Pancreas (tissue), 10 donors: Measurements from ENCODE around the gene SLC49A4. TPM values are rescaled to one million over a fixed set of nuclear protein-coding genes. Genes with fewer than 3 reads are reported as not detected.

Experiments used
- ATAC-seq, 4 donors: fragments of 200-7000 bp; cut with Tn5 transposase; one replicate each; pipeline versions ENCODE4 v1.8.0 to v1.9.1; 2020; ENCODE audit warnings: mild to moderate bottlenecking in 4 of 4, moderate library complexity in 4 of 4
- DNase-seq, 6 donors: peaks; one replicate each; pipeline ENCODE4 v3.0.0-alpha.2; 2020
- FAIRE-seq: peaks from 2 replicates; lab custom pipeline; 2012; peaks lifted over from hg19 to GRCh38; lab: Jason Lieb, UNC
- H3K27ac ChIP-seq, 4 donors: fragments of 200-600 bp; sonication (generic); 1 replicate in 3 of 4; 2 replicates in 1 of 4; pipeline versions ENCODE4 v1.5.0 to v1.8.0; 2020
- H3K27me3 ChIP-seq, 4 donors: fragments of 200-600 bp; one replicate each; pipeline ENCODE4 v1.8.0; 2021
- H3K36me3 ChIP-seq, 3 donors: fragments of 200-600 bp; sonication (generic) in 1 of 3; one replicate each; pipeline versions ENCODE4 v1.5.0 to v1.8.0; 2020 to 2021
- H3K4me1 ChIP-seq, 3 donors: fragments of 200-600 bp; one replicate each; pipeline ENCODE4 v1.8.0; 2021
- H3K4me3 ChIP-seq, 4 donors: fragments of 200-600 bp; sonication (generic) in 2 of 4; one replicate each; pipeline versions ENCODE4 v1.5.0 to v1.8.0; 2020 to 2021
- H3K9me3 ChIP-seq, 4 donors: fragments of 200-600 bp; one replicate each; pipeline ENCODE4 v1.8.0; 2021
- CTCF ChIP-seq, 4 donors: fragments of 200-600 bp; sonication (generic) in 3 of 4; IDR thresholded peaks; one replicate each; pipeline versions ENCODE4 v1.5.0 to v1.8.0; 2021; ENCODE audit warnings: antibody characterized with exemption in 4 of 4
- WGBS, 2 donors: extraction: QIAGEN DNeasy Blood & Tissue Kit; methylation state at CpG; one replicate each; pipeline ENCODE4 v1.1.7; 2013; 5-methylcytosine and 5-hydroxymethylcytosine counted together
- intact Hi-C, 3 donors: fragments of 100-400 bp; cut with DNase I; formaldehyde crosslinking; loops; one replicate each; pipeline versions ENCODE4 v1.11.1 to v1.14.2; 2022
- polyA plus RNA-seq, 2 donors: library from polyadenylated mRNA; stranded (reverse); fragments of 200-250 nt; gene quantifications; one replicate each; pipeline ENCODE4 v1.2.3, GENCODE V29; 2013
- total RNA-seq, 6 donors: library from RNA; stranded (reverse); fragmentation: NEBNext Ultra II Directional in 4 of 6; extraction: Animal tissue kit (Norgen Biotek cat#: 25700) in 4 of 6; gene quantifications; one replicate each; pipeline versions ENCODE4 v1.2.1 to v1.2.4, GENCODE V29; 2021 to 2023
- donor health status: healthy with polysubstance abuse.
- donor health status: DM: no; HTN: no; CAD: no; lungs with moderate emphysema.
- donor health status: DM: no; HTN: no; CAD: no.
- donor health status: control.
- donor health status: control.
- donor health status: Bipolar disorder and iron deficiency.
- donor health status: DM: yes; HTN: yes; CAD: no.
- donor health status: DM: no; HTN: no; CAD: no.
- donor health status: DM: no; HTN: no; CAD: no.
- donor health status: DM: yes; HTN: yes; CAD: no.

Gene SLC49A4
- total and polyA plus RNA-seq, 8 donors = 3.4 to 13.7 (median 10.9) TPM

- intact Hi-C loops = no loop called here
- Histone ChIP-seq H3K27ac (no peak overlapping the region), H3K9me3 (no peaks in the 10 kb centered on the region), H3K4me3 (no peak overlapping the region), H3K36me3 (no peaks in the 10 kb centered on the region), H3K4me1 (no peaks in the 10 kb centered on the region), H3K27me3 (no peaks in the 10 kb centered on the region)
- DNase-seq (no peak), ATAC-seq (no peak), FAIRE-seq (no peak)
- WGBS, 2 donors = 96 to 97% methylated on average over 2 of the region's 2 CpGs
- TF ChIP-seq CTCF (IDR thresholded peaks at IDR 0.05) = no peak
Observed at GRCh38 chr3:122882361-122882947, 87.6 kb downstream of the SLC49A4 start.

- intact Hi-C loops = no loop called here
Observed at GRCh38 chr3:122886251-122886650, 91.4 kb downstream of the SLC49A4 start.

GRCh38 chr3:122886946-122887345 lies 92.1 kb downstream of the SLC49A4 start:
- DNase-seq (peak in 1 of 6 donors; percentile 21), ATAC-seq (peak in 2 of 4 donors; percentile 30 to 59), FAIRE-seq (no peak)
- TF ChIP-seq CTCF (IDR thresholded peaks at IDR 0.05) = no peak
- Histone ChIP-seq H3K36me3 (no peaks in the 10 kb centered on the region), H3K27ac (no peak overlapping the region), H3K9me3 (no peaks in the 10 kb centered on the region), H3K27me3 (no peaks in the 10 kb centered on the region), H3K4me1 (no peaks in the 10 kb centered on the region), H3K4me3 (no peak overlapping the region)
- intact Hi-C loops = no loop called here
- 91 to 92% methylated on average over 4 of the region's 4 CpGs for WGBS, 2 donors

More at GRCh38 chr3:122886251-122886650, 91.4 kb downstream of the SLC49A4 start:
- Histone ChIP-seq H3K4me3 (no peak overlapping the region), H3K27ac (no peak overlapping the region), H3K9me3 (no peaks in the 10 kb centered on the region), H3K36me3 (no peaks in the 10 kb centered on the region), H3K27me3 (no peaks in the 10 kb centered on the region), H3K4me1 (no peaks in the 10 kb centered on the region)
- ATAC-seq = no peak
- WGBS, 2 donors = 93% methylated on average over 4 of the region's 4 CpGs
- DNase-seq = no peak
- no peak for FAIRE-seq
- no peak for TF ChIP-seq CTCF (IDR thresholded peaks at IDR 0.05)

- no peak for TF ChIP-seq CTCF (IDR thresholded peaks at IDR 0.05)
- Histone ChIP-seq H3K27ac (no peak overlapping the region), H3K36me3 (no peaks in the 10 kb centered on the region), H3K27me3 (no peaks in the 10 kb centered on the region), H3K4me3 (no peak overlapping the region), H3K4me1 (no peaks in the 10 kb centered on the region), H3K9me3 (no peaks in the 10 kb centered on the region)
- ATAC-seq = peak in 3 of 4 donors; percentile 52 to 84 (median 82)
- intact Hi-C loops = no loop called here
- DNase-seq = peak in 1 of 6 donors; percentile 42
- no peak for FAIRE-seq
- WGBS, 2 donors = 65 to 71% methylated on average over 6 of the region's 6 CpGs
Observed at GRCh38 chr3:122890077-122890719, 95.3 kb downstream of the SLC49A4 start.

- intact Hi-C loops = no loop called here
- no peaks in the 10 kb centered on the region for H3K36me3 ChIP-seq
- no peak for ATAC-seq
- FAIRE-seq = no peak
- DNase-seq = no peak
- H3K27ac ChIP-seq = no peak overlapping the region
- no peak for TF ChIP-seq CTCF (IDR thresholded peaks at IDR 0.05)
- WGBS, 2 donors = 83 to 89% methylated on average over 4 of the region's 4 CpGs
- H3K27me3 ChIP-seq = no peaks in the 10 kb centered on the region
- no peaks in the 10 kb centered on the region for H3K9me3 ChIP-seq
- H3K4me1 ChIP-seq = no peaks in the 10 kb centered on the region
- H3K4me3 ChIP-seq = no peak overlapping the region
Observed at GRCh38 chr3:122890720-122891220, 95.9 kb downstream of the SLC49A4 start.
